ENCODE measurements around the gene QSOX2.

QSOX2 gene

GRCh38 chr9:136187683-136188586 is 57.7 kb downstream of the QSOX2 start:
- no peak for DNase-seq

- DNase-seq: no peak
Observed at GRCh38 chr9:136187197-136187596, 58.4 kb downstream of the QSOX2 start.

GRCh38 chr9:136186386-136186785 is 59.2 kb downstream of the QSOX2 start:
- DNase-seq: no peak

GRCh38 chr9:136185596-136186366 is 59.8 kb downstream of the QSOX2 start:
- no peak for DNase-seq

GRCh38 chr9:136185066-136185465 is 60.5 kb downstream of the QSOX2 start:
- no peak for DNase-seq

GRCh38 chr9:136182850-136183422 is 62.7 kb downstream of the QSOX2 start:
- no peak for DNase-seq

- no peak for DNase-seq
Observed at GRCh38 chr9:136182420-136182787, 63.2 kb downstream of the QSOX2 start.

GRCh38 chr9:136181784-136182419 is 63.7 kb downstream of the QSOX2 start:
- no peak for DNase-seq

- no peak for DNase-seq
Observed at GRCh38 chr9:136180586-136180985, 65.0 kb downstream of the QSOX2 start.

- DNase-seq: no peak
Observed at GRCh38 chr9:136179761-136180160, 65.9 kb downstream of the QSOX2 start.

- no peak for DNase-seq
Observed at GRCh38 chr9:136179101-136179616, 66.5 kb downstream of the QSOX2 start.

- DNase-seq: no peak
Observed at GRCh38 chr9:136178773-136179075, 66.9 kb downstream of the QSOX2 start.

- no peak for DNase-seq
Observed at GRCh38 chr9:136178061-136178772, 67.4 kb downstream of the QSOX2 start.

- no peak for DNase-seq
Observed at GRCh38 chr9:136177224-136177623, 68.4 kb downstream of the QSOX2 start.

- DNase-seq: no peak
Observed at GRCh38 chr9:136175616-136176197, 69.9 kb downstream of the QSOX2 start.

- DNase-seq: no peak
Observed at GRCh38 chr9:136174779-136175615, 70.6 kb downstream of the QSOX2 start.

GRCh38 chr9:136173648-136174290 is 71.8 kb downstream of the QSOX2 start:
- no peak for DNase-seq

- DNase-seq: no peak
Observed at GRCh38 chr9:136172412-136173079, 73.1 kb downstream of the QSOX2 start.

- DNase-seq: no peak
Observed at GRCh38 chr9:136171801-136172411, 73.7 kb downstream of the QSOX2 start.
